VCaP (cell line): Measurements from ENCODE around the gene ANGPTL4.
"Not testable (repeated sequence)": the region's sequence is repeated elsewhere in the genome, so short reads cannot be mapped to it uniquely, and the experiment has no call there.

Experiments used
- H3K27ac ChIP-seq: fragments of 450-650 bp; 2 replicates; pipeline ENCODE4 v1.5.1; 2017
- CTCF ChIP-seq: fragments of 450-650 bp; conservative IDR thresholded peaks from 2 replicates; pipeline ENCODE4 v1.5.1; 2017; ENCODE audit warnings: mild to moderate bottlenecking, moderate library complexity

The ANGPTL4 gene

GRCh38 chr19:8377598-8377997, 13.6 kb downstream of the ANGPTL4 start:
- no peak for TF ChIP-seq CTCF
- no peak overlapping the region for H3K27ac ChIP-seq

GRCh38 chr19:8379156-8379891, 15.4 kb downstream of the ANGPTL4 start:
- H3K27ac ChIP-seq = not testable (repeated sequence)

GRCh38 chr19:8384569-8384968, 20.6 kb downstream of the ANGPTL4 start:
- not testable (repeated sequence) for H3K27ac ChIP-seq

GRCh38 chr19:8385103-8385502, 21.1 kb downstream of the ANGPTL4 start:
- H3K27ac ChIP-seq = not testable (repeated sequence)

- H3K27ac ChIP-seq = not testable (repeated sequence)
Measured at GRCh38 chr19:8385566-8385965, 21.6 kb downstream of the ANGPTL4 start.

- H3K27ac ChIP-seq = not testable (repeated sequence)
Measured at GRCh38 chr19:8386419-8386818, 22.5 kb downstream of the ANGPTL4 start.

- no peak overlapping the region; the same call in 1 of the 2 replicates for H3K27ac ChIP-seq
- no peak for TF ChIP-seq CTCF
Measured at GRCh38 chr19:8386990-8387389, 23.0 kb downstream of the ANGPTL4 start.

GRCh38 chr19:8387688-8388611, 24.0 kb downstream of the ANGPTL4 start:
- no peak for TF ChIP-seq CTCF
- peak overlapping the region; percentile 34 for H3K27ac ChIP-seq

- no peak for TF ChIP-seq CTCF
- peak overlapping the region; percentile 34; the same call in 1 of the 2 replicates for H3K27ac ChIP-seq
Measured at GRCh38 chr19:8388612-8388958, 24.6 kb downstream of the ANGPTL4 start.

- peak within 1 kb of the TSS; percentile 94 for H3K27ac ChIP-seq
- TF ChIP-seq CTCF = no peak
Measured at GRCh38 chr19:8389891-8390616, 26.1 kb downstream of the ANGPTL4 start, which contains the start of gene RAB11B. RAB11B (plus strand) TSS chr19:8390360; CDS start chr19:8390417, 57 bp downstream.
